Mammary epithelial cell (primary cell): ENCODE data around the gene KRT1.

Experiments
- EZH2 ChIP-seq: IDR thresholded peaks from 2 replicates; pipeline ENCODE4 v1.6.1; 2012; ENCODE audit warnings: low read length, inconsistent platforms, borderline replicate concordance
- TF ChIP-seq, protein P1 (sequence below), 2 donors: IDR thresholded peaks in 1 of 2; conservative IDR thresholded peaks in 1 of 2; 2 replicates each; pipeline ENCODE4 v1.5.1; 2011 to 2012; ENCODE audit warnings: inconsistent platforms in 2 of 2, low read length in 2 of 2, mild to moderate bottlenecking in 2 of 2, control low read depth in 1 of 2, low read depth in 1 of 2; ENCODE audit not compliant: insufficient read depth in 1 of 2; ENCODE audit errors: extremely low read depth in 1 of 2

DNA sequence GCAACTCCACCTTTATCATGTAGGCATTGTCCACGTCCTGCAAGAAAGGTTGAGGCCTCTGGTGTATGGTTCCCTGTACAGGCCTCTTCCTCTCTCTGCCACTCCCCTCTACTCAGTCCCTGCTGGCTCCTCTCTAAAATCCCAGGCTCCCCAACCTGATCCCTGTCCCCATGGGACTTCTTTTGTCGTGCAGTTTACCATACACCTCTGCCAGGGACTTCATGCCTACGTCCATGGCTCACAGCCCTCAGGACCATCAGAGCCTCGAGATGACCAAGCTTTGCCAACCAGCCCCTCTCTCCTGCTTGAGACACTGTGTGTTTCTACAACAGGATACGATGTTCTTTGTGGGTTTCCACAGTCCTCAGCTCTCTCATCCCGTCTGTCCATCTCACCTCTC is 31.1 kb downstream of the KRT1 start:
- TF ChIP-seq, protein P1, sequence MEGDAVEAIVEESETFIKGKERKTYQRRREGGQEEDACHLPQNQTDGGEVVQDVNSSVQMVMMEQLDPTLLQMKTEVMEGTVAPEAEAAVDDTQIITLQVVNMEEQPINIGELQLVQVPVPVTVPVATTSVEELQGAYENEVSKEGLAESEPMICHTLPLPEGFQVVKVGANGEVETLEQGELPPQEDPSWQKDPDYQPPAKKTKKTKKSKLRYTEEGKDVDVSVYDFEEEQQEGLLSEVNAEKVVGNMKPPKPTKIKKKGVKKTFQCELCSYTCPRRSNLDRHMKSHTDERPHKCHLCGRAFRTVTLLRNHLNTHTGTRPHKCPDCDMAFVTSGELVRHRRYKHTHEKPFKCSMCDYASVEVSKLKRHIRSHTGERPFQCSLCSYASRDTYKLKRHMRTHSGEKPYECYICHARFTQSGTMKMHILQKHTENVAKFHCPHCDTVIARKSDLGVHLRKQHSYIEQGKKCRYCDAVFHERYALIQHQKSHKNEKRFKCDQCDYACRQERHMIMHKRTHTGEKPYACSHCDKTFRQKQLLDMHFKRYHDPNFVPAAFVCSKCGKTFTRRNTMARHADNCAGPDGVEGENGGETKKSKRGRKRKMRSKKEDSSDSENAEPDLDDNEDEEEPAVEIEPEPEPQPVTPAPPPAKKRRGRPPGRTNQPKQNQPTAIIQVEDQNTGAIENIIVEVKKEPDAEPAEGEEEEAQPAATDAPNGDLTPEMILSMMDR (conservative IDR thresholded peaks at IDR 0.05 in 1 of 2, IDR thresholded peaks at IDR 0.05 in 1 of 2; ENCODE audit: extremely low read depth in 1 of 2, insufficient read depth in 1 of 2, low read depth in 1 of 2, low read length in 2 of 2), result no peak
- no peak for TF ChIP-seq EZH2
